K562 (cell line): Measurements from ENCODE around the gene DYNLT4. TPM values are rescaled to one million over a fixed set of nuclear protein-coding genes. Genes with fewer than 3 reads are reported as not detected.

Source experiments
- ATAC-seq: fragments of 200-7000 bp; cut with Tn5 transposase; 3 replicates; pipeline ENCODE4 v1.9.1; 2020; ENCODE audit warnings: moderate library complexity
- BruUV-seq: library from RNA; stranded (reverse); fragments of 400-500 nt; replicated peaks from 2 replicates; lab custom pipeline; 2021; lab: Mats Ljungman, UMichigan
- CTCF ChIA-PET: fragments of 300-600 bp; formaldehyde crosslinking; extraction: SDS; loops from one replicate; lab custom pipeline; 2021; ENCODE audit warnings: low intra/inter-chr PET ratio; lab: Yijun Ruan, JAX
- POLR2A ChIA-PET: fragments of 300-600, 350-650 bp; sonication (Branson Sonifier 250); formaldehyde crosslinking; extraction: SDS; loops from one replicate; lab custom pipeline; 2021; ENCODE audit warnings: antibody characterized with exemption, inconsistent platforms; lab: Yijun Ruan, JAX
- DNase-seq, 4 experiments: peaks; one replicate each; pipeline versions ENCODE4 v3.0.0 to v3.0.0-alpha.2; 2011 to 2018; ENCODE audit warnings: low spot score in 3 of 4, mixed read lengths in 3 of 4; ENCODE audit errors: extremely low read depth in 1 of 4
- FAIRE-seq: peaks from 2 replicates; lab custom pipeline; 2011; peaks lifted over from hg19 to GRCh38; lab: Jason Lieb, UNC
- H2AFZ ChIP-seq: 2 replicates; pipeline ENCODE4 v1.6.0; 2011; ENCODE audit warnings: low read depth, low read length, control low read depth, inconsistent platforms
- H3K27ac ChIP-seq: fragments of 200-600 bp; 3 replicates; pipeline ENCODE4 v1.8.0; 2011; ENCODE audit warnings: low read depth, mild to moderate bottlenecking, control low read depth, inconsistent platforms, low read length, moderate library complexity, mixed read lengths; ENCODE audit errors: extremely low read depth
- H3K27me3 ChIP-seq, 2 experiments: fragments of 300-600 bp in 1 of 2; 2 replicates in 1 of 2; 3 replicates in 1 of 2; pipeline versions ENCODE4 v1.6.0 to v1.8.0; 2011; ENCODE audit warnings: inconsistent platforms in 2 of 2, low read length in 2 of 2, mild to moderate bottlenecking in 1 of 2, mixed read lengths in 1 of 2, moderate library complexity in 1 of 2; ENCODE audit not compliant: control insufficient read depth in 2 of 2, insufficient read depth in 2 of 2
- H3K36me3 ChIP-seq: fragments of 300-600 bp; 3 replicates; pipeline ENCODE4 v1.8.0; 2011; ENCODE audit warnings: mild to moderate bottlenecking, low read length, inconsistent platforms; ENCODE audit not compliant: control insufficient read depth, insufficient read depth
- H3K4me1 ChIP-seq, 2 experiments: fragments of 200-600 bp in 1 of 2; replicated peaks in 1 of 2; 2 replicates in 1 of 2; 3 replicates in 1 of 2; pipeline versions ENCODE4 v1.5.1 to v1.8.0; 2011; ENCODE audit warnings: inconsistent platforms in 2 of 2, low read length in 2 of 2, mild to moderate bottlenecking in 1 of 2, mixed read lengths in 1 of 2, moderate library complexity in 1 of 2; ENCODE audit not compliant: control insufficient read depth in 2 of 2, insufficient read depth in 2 of 2
- H3K4me2 ChIP-seq: 2 replicates; pipeline ENCODE4 v1.6.1; 2011; ENCODE audit warnings: low read length, control low read depth, inconsistent platforms, mixed read lengths; ENCODE audit not compliant: insufficient read depth
- H3K4me3 ChIP-seq: fragments of 200-600 bp; sonication (generic), shearing (Covaris generic); 2 replicates; pipeline ENCODE4 v1.5.1; 2016; ENCODE audit warnings: control low read depth, inconsistent platforms
- H3K79me2 ChIP-seq: fragments of 200-600 bp; 3 replicates; pipeline ENCODE4 v1.8.0; 2011; ENCODE audit warnings: low read length, inconsistent platforms; ENCODE audit not compliant: control insufficient read depth, insufficient read depth
- H3K9ac ChIP-seq, 2 experiments: 2 replicates each; pipeline versions ENCODE4 v1.6.0 to v1.6.1; 2011; ENCODE audit warnings: low read depth in 2 of 2, low read length in 2 of 2, control low read depth in 1 of 2, inconsistent platforms in 1 of 2, mild to moderate bottlenecking in 1 of 2, mixed read lengths in 1 of 2; ENCODE audit not compliant: insufficient read depth in 1 of 2
- H3K9me1 ChIP-seq: one replicate; pipeline ENCODE4 v1.6.0; 2011; ENCODE audit warnings: inconsistent platforms, mild to moderate bottlenecking, low read length, moderate library complexity; ENCODE audit not compliant: control insufficient read depth, insufficient read depth
- H3K9me3 ChIP-seq: replicated peaks from 2 replicates; pipeline ENCODE4 v1.5.1; 2011; ENCODE audit warnings: low read depth, low read length, inconsistent platforms; ENCODE audit not compliant: control insufficient read depth, insufficient read depth
- H4K20me1 ChIP-seq: replicated peaks from 2 replicates; pipeline ENCODE4 v1.6.1; 2011; ENCODE audit warnings: low read length, inconsistent platforms, mixed read lengths; ENCODE audit not compliant: control insufficient read depth, insufficient read depth
- HNRNPL ChIP-seq: fragments of 200-400 bp; formaldehyde crosslinking; IDR thresholded peaks from 2 replicates; pipeline ENCODE4 v1.6.1; 2017; ENCODE audit warnings: low read depth, mild to moderate bottlenecking, low read length
- HNRNPUL1 ChIP-seq: fragments of 200-400 bp; formaldehyde crosslinking; IDR thresholded peaks from 2 replicates; pipeline ENCODE4 v1.6.1; 2017; ENCODE audit warnings: low read length
- NFYB ChIP-seq: IDR thresholded peaks from 2 replicates; pipeline ENCODE4 v1.6.1; 2011; ENCODE audit warnings: mild to moderate bottlenecking, moderate library complexity; ENCODE audit not compliant: insufficient read length; ENCODE audit errors: extremely low read depth
- POLR2G ChIP-seq: fragments of 200-400 bp; formaldehyde crosslinking; IDR thresholded peaks from 2 replicates; pipeline ENCODE4 v1.6.1; 2017; ENCODE audit warnings: low read depth, mild to moderate bottlenecking, antibody characterized with exemption, low read length, moderate library complexity
- RBFOX2 ChIP-seq: fragments of 200-400 bp; formaldehyde crosslinking; IDR thresholded peaks from 2 replicates; pipeline ENCODE4 v1.6.1; 2017; ENCODE audit warnings: low read depth, mild to moderate bottlenecking, low read length, moderate library complexity
- ZBTB33 ChIP-seq: sonication (generic); formaldehyde crosslinking; IDR thresholded peaks from 2 replicates; pipeline ENCODE4 v1.8.1; 2023; ENCODE audit warnings: mild to moderate bottlenecking, missing genetic modification reagents
- WGBS: fragments of 100-300 bp; shearing (Covaris generic); methylation state at CpG from one replicate; pipeline ENCODE4 v1.1.6; 2016; ENCODE audit warnings: low coverage, mixed read lengths; ENCODE audit not compliant: insufficient coverage; ENCODE audit errors: missing lambda C conversion rate; 5-methylcytosine and 5-hydroxymethylcytosine counted together
- in situ Hi-C: fragments of 300-500 bp; cut with MboI; formaldehyde crosslinking; loops from 4 replicates; pipeline ENCODE4 v1.15.0; 2018; ENCODE audit warnings: inconsistent platforms, mixed read lengths
- intact Hi-C: fragments of 100-400 bp; cut with micrococcal nuclease; formaldehyde crosslinking; loops from 2 replicates; pipeline ENCODE4 v1.14.2; 2022
- polyA plus RNA-seq, 8 experiments: library from polyadenylated mRNA; depleted of rRNA in 4 of 8; stranded (reverse) in 5 of 8; unstranded in 3 of 8; fragments of >200 nt; fragmentation: Nextera tagmentation in 2 of 8; fragmentation: Illumina TruSeq in 1 of 8; extraction: Ambion mirVana in 2 of 8; extraction: Trizol in 1 of 8; gene quantifications; 2 replicates each; pipeline versions ENCODE4 v1.2.1 to v1.2.3, GENCODE V29; 2011 to 2014; ENCODE audit warnings: inconsistent platforms in 1 of 8, missing spikeins in 1 of 8
- total RNA-seq, 7 experiments: library from RNA; depleted of rRNA in 6 of 7; stranded (reverse); fragments of >200 nt in 6 of 7; fragmentation: Illumina TruSeq in 2 of 7; extraction: Trizol in 2 of 7; gene quantifications; 2 replicates each; pipeline versions ENCODE4 v1.2.1 to v1.2.3, GENCODE V29; 2011 to 2021; ENCODE audit warnings: low replicate concordance in 1 of 7

DYNLT4 gene
- total and polyA plus RNA-seq, 9 of the 15 experiments (the other 6 are each of a cell fraction or from before 2014, with no cell fraction given), result 0.29 to 0.73 TPM; not detected in 7

- Histone ChIP-seq H3K9me1 (peaks cover 6% of the 10 kb centered on the region), H3K79me2 (peaks cover 13% of the 10 kb centered on the region; the same call in 1 of the 3 replicates), H3K9me3 (no peaks in the 10 kb centered on the region; the same call in 1 of the 2 replicates), H3K4me2 (no peak overlapping the region), H3K4me3 (no peak overlapping the region), H3K4me1 (peaks cover 40 to 45% of the 10 kb centered on the region in 2 experiments), H2AFZ (no peak overlapping the region), H3K27ac (no peak overlapping the region), H3K36me3 (no peaks in the 10 kb centered on the region), H3K9ac (peak overlapping the region in 1 of 2 experiments; percentile 64; a peak in 2 of 4 replicates), H3K27me3 (no peaks in the 10 kb centered on the region)
- no peak for ATAC-seq
- in situ Hi-C loops, result no loop called here
- FAIRE-seq, result no peak
- no TSS peak for BruUV-seq
- CTCF ChIA-PET, result no interaction called here
- DNase-seq, result no peak
- WGBS, result 90% methylated on average over 42 of the region's 48 CpGs
- TF ChIP-seq HNRNPUL1 (no peak), ZBTB33 (CRISPR knock-in tag) (peak; percentile 86), RBFOX2 (peak; percentile 42), HNRNPL (peak; percentile 22; the same call in 1 of the 2 replicates), NFYB (no peak), POLR2G (peak; percentile 42; the same call in 1 of the 2 replicates)
- TF ChIP-seq, all 486 proteins: peak for 4
- POLR2A ChIA-PET, result interaction anchor here (0.6 to 16.9 kb wide), 8 partner anchors 6 to 91 kb away, joined by 3 to 594 read pairs (median 4); partner anchors contain the start of gene RPS8
- intact Hi-C loops, result no loop called here
- no peaks in the 10 kb centered on the region for H4K20me1 ChIP-seq
Measured at GRCh38 chr1:44812822-44813543, 5.8 kb upstream of the DYNLT4 start.
